HG02840 (cell line): ENCODE data around the gene SAMD4A.

Experiments used
- ATAC-seq: cut with Tn5 transposase; IDR thresholded peaks from one replicate; pipeline ENCODE4 v1.9.1; 2021; ENCODE audit warnings: mild to moderate bottlenecking, moderate library complexity, moderate number of reproducible peaks; ENCODE audit not compliant: unreplicated experiment, low FRiP score

The SAMD4A gene

DNA sequence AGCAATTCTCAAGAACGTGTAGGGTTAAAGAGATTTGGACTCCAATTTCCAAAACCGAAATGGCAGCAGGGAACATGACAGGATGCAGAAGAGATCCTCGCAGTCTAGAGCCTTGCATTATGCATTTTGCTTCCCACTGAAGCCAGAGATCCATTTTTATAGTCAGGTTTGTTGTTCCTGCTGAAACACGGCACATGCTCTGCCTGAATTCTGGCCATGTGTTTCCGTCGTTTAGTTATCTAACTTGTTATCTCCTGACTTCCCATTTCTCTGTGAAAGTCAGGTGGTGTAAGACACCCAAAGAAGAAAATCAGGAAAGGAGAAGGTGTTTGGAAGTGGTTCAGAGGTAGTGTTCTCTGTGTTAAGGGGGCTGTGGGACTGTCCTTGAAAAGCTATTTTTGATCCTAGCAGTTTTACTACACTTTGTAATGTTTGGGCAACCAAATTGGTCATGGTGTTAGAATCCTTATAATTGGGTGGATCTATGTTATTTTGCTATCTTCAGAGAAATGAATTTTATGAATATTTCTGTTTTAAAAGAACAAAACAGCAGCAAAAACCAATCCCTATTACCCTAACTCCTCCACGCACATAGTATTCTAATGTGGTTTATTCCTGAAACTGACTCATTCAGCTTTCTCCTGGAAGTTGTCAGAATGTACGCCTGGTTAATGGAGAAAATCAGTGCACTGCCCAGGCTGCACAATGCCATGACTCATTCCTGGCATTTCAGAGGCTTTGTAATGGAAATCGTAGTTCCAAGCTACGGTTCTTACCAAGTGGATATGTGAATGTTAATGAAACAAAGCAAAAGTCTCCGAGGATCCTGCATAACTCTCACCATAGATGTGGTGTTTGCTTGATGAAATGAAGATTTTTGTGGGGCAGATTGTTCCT is 110.1 kb downstream of the SAMD4A start:
- ATAC-seq, result no peak

DNA sequence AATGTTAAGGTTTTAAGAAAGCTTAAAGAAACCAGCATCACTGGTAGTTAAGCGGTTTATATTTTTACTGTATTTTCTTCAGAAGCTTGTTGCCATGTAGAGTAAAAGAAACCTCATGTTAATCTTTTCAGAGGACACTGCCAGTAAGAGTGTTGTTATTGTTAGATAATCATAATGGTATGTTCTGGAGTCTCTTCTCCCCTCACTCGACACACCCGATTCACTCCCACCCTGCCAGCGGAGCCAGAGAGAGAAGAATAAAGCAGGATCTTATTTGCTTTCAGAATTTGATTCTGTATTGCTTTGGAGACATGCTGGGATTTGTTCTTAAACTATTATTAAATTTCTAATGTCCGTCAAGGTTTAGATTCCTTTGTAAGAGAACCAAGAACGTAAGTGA is 113.7 kb downstream of the SAMD4A start:
- ATAC-seq, result no peak

DNA sequence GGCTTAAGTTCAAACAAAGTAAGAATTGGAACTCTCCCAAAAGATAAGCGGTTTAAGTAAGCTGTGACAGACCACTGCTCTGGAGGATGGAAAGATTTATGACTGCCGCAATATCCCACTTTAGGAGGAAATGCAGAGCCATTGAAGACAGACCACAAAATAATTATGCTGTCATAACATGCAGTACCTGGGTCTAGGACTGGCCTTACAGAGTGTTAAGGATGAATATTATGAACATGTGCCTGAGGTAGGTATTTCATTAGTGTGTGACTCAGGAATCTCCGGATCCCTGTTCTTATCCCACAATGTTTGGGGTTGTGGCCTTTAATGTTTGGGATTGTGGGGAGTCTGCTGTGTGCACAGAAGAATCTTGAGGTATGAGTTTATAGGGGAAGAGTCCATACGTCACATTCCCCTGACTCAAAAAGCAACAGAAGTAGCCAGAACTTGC is 114.9 kb downstream of the SAMD4A start:
- ATAC-seq, result no peak

DNA sequence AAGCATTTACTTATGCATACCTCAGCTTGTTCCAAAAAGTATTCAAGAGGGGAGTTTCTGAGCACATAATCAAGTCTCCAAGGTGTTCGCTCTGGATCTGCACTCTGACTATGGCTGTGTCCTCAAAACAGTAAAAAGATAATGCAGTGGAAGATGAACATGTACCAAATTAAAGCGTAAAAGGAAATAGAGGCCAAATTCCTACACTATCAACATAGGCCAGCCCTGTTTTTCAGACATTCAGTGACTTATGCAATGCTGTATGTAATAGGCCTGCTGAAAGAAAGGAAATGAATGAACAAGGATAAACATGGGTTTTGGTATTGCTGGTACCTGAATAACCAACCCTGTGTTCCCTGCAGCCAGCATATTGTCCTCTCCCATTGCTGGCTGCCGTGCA is 115.7 kb downstream of the SAMD4A start:
- ATAC-seq, result no peak

DNA sequence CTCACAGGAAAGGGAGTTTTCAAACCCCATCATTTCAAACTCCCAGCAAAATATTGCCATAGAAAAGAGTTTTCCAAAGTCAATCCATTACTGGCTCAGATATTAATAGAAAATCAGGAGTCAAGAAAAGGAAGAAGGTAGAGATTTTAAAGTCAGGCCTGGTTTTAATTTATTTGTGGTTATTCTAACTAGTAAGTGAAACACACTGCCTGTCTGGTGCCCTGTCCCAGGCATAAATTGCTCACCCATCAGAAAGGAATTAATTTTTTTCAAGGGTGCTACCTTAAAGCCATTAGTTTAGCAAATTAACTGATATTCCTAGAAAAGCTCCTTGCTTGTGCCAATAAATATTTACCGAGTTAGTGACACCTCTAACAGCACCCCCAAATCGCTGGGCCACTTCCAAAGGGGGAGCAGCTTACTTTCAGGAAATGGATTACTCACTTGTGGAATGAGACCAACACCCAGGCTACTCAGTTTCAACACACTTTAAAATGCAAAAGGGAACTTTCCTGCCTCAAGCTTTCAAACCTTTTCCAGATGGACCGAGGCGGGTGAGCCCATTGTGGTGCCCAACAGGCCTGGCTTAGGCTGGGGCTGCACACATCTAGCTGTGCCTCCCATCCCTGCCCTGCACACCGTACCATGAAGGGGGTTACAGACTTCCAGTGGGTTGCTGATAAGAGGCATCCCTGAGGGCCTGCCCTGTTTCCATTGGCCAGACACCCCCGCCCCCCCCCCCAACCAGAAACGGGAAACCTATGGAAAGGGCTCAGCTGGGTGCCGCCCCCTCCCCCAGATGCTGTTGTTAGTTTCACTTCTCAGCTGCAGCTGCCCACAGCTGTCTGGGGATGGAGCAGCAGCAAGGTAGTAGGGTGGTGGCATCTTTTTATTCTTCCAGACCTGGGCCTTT is 117.2 kb downstream of the SAMD4A start:
- ATAC-seq, result no peak

DNA sequence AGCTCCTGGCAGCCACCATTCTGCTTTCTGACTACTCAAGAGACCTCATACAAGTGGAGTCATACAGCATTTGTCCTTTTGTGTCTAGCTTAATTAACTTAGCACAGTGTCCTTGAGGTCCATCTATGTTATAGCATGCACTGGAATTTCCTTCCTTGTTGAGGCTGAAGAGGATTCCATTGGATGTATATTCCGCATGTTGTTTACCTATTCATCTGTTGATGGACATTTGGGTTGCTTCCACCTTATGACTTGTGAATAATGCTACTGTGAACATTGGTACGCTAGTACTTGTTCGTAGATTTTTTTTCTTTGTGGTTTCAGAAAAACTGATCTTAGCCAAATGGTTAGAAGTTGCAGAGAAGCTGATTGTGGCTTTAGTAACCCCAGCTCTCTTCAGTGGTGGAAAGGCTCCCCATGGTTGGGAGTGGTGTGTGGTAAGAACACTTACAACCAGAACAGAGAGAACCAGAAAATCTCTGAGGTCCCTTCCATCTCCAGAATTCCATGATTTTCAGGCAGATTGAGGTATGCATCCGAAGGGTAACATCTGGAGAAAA is 118.4 kb downstream of the SAMD4A start:
- no peak for ATAC-seq

DNA sequence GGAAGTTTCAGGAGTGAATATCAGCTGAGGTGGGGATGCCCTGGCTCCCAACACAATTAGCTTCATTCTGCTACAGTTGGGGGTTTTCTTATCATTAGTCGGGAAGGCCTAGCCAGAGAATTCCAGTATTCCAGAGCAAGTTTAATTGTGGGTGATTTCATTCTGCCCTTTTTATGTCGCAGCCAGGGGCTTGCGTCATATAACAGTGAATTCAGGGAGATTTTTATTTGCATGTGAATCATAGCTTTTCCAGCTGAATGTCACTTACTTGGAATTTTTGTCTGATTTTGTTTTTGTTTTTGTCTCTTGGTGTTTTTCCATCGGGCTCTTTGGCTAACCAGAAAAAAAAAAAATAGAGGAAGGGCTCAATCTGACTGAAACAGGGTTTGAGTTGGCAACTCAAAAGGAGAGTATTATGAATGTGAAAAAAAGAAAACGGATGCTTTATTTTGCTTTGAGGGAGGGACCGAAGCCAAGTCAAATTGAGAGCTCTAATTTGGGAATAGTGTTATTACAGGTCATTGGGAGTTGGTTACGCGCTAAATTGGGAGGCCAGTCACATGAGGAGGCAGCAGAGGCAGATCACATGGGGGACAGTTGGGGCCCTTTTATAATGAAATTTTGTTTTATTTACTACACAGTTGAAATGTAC is 119.4 kb downstream of the SAMD4A start:
- no peak for ATAC-seq

DNA sequence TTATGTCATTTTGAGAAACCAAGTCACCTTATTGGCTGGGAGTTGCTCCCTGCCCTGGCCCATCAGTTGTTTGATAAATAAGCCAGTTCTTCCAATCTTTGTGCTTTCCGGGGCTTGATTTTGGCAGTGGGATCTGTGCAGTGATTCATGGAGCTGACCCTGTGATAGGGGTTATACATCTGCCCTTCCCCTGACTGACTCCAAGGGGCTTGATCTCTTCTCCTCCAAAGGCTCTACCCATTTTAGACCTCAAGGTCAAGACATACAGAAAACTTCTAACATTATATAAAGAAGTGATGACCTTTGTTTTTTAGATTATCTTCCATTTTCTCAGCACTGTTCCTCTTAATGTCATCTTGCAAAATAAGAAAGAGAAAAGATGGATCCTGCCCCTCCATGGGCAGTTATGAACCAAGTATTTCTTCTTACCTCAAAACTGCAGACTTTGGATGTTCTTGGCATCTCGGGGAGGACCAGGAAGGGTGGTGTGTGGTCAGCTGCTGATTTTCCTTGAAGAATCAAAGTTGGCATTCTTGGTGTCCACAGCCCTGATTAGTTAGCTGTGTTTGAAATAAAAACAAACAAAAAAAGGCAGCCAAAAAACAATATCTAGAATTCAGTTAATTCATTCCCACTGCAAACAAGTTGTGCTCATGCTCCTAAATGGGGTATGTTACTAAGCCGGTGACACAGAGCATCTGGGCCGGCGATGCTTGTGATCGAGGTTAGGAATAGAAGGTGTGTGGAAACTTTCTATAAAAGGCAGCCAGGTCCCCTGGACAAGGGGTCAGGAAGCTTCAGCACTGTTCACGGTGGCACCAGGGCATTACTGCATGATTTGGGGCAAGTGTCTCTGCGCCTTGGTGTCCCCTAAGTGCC is 120.2 kb downstream of the SAMD4A start:
- ATAC-seq, result no peak

DNA sequence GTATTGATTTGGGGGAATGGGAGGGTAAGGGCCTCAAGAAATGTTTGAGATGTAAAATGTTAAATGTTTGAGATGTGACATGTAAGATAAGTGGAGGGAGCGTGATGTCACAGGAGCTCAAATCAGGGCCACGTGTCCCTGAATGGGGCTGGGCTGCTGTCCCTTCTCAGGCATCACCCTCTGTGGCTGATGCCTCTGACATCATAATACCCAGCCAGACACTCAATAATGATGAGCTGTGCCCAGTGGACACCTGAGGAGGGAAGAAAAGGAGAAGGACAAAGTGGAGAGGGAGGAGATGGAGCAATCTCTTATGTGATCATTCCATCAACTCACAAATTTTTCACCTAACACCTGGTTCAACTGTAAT is 120.8 kb downstream of the SAMD4A start:
- ATAC-seq, result no peak

DNA sequence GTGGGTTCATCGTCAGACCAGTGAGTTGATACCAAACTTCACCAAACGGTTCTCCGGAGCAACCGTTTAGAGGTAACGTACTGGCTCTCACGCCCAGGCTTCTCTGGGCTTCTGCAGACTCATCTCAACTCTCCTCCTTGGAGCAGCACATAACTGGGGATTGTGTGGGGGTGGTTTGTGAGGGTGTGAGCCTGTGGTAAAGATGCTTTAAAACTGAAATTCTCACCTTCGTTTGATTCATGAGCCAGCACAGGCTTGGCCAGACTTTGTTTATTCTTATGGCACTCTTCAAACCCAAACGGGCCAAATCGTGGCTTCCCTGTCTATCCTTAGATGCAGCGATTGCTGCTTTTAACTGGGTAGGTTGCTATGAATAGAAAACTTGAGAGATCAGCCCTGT is 121.3 kb downstream of the SAMD4A start:
- no peak for ATAC-seq

DNA sequence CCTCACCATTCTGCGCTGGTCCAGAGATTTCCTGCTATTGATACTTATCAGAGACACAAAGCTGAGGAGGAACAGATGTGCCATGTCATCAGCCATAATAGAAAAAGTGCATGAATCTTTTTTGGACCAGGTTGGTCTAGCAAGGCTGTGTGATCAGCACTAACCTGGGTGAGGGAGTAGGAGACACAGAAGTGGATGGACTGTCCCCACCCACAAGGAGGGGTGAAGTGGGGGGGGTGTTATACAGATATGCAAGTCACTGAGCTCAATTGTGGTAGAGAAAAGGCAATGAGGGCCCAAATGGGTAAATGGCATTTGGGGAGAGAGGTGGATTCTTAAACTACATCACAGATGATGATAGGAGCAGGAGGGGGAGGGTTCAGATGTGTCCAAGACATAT is 123.0 kb downstream of the SAMD4A start:
- ATAC-seq, result no peak

DNA sequence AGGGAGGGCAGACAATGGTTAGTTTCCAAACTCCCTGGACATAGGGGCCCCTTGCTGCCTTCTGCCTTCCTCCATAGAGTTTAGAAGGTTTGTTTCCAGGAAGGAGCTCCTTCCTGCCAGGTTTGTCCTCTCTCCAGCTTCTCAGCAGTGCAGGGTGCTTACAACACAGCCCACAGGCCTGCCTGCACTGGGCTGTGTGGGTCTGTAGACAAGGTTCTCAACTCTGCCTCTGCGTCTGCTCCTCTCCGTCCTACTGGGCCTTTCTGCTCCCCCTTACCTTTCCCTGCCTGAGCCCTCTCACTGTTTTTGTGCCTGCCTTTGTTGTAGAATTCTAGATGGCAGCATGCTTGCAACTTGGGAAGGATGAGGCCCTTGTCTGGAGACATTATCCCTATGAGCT is 124.0 kb downstream of the SAMD4A start:
- no peak for ATAC-seq

DNA sequence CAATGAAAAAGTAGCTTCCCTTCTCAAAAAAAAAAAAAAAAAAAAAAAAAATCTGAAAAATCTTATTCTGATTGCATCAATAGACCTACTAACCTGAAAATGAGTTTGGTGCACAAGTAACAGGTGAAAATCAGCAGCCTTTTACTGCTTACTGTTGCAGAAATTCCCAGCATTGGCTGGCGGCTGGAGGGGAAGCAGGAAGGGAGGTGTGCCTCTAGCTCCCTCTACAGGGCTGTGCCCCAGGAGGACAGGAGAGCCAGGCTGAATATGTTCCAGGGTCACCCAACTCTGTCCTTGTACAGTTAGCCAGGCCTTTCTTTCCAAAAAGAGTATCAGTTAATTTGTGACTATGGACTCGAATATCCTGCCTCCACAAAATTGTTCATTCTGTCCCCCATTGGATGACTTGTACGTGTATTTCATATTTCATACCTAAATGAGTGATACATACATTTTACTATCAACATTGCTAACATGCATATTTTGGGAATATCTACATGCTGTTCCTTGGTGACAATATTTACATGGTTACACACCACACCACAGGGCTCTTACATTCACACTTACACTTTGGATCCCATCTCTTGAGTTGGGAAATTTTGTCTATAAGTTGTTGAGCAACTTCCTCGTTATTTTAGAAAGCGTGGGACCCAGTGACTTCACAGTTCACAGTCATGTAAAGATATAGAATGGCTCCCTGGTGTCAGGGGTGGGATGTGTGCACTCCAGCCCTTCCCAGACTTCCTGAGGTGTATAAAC is 124.8 kb downstream of the SAMD4A start:
- no peak for ATAC-seq

DNA sequence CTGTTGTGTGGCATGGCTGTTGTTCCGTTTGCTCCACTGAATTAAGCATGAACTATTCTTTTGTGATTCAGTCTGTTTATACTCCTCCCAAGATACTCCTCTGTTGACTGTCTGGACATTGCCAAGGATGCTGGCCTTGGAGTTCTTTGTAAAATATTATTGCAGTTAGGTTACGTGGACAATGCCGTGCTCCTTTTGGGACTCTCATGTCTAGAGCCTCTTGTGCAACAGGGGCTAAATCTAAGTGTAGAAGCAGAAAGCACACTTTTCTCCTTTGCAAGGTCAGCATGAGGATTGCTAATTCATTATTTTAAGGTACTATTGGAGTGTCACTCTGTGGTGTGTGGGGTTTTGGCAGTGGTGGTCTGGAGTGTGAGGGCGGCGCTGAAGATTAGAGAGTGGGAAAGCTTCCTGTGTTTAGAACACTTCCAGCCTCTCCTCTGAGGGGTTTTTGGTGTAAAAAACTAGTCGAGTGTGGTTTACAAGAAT is 125.4 kb downstream of the SAMD4A start:
- ATAC-seq, result no peak

DNA sequence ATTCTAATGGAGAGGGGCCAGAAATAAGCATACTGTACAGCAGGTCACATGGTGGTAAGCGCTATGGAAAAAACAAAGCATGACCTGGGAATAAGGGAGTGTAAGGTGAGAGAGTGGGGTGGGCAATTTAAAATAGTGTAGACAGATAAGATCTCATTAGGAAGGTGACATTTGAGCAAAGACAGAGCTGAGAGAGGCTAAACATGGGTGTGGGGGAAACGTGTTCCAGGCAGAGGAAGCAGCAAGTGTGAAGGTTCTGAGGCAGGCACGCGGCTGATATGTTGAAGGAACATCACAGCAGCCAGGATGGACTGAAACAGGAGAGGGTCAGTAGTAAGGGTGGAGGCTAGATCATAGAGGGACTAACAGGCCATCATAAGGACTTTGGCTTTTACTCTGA is 126.8 kb downstream of the SAMD4A start:
- no peak for ATAC-seq

DNA sequence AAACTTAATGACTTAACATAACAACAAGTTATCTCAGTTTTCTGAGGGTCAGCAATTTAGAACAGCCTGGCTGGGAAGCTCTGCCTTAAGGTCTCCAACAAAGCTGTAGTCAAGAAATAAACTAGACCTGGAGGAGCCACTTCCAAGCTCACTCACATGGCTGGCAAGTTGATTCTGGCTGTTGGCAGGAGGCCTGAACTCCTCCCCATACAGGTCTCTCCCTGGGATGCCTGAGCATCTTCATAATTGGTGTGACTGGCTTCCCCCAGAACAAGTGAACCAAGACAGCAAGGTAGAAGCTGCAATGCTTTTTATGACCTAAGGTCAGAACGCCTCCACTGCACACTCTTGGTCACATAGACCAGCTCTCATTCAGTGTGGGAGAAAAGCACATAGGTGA is 128.3 kb downstream of the SAMD4A start:
- ATAC-seq, result no peak

DNA sequence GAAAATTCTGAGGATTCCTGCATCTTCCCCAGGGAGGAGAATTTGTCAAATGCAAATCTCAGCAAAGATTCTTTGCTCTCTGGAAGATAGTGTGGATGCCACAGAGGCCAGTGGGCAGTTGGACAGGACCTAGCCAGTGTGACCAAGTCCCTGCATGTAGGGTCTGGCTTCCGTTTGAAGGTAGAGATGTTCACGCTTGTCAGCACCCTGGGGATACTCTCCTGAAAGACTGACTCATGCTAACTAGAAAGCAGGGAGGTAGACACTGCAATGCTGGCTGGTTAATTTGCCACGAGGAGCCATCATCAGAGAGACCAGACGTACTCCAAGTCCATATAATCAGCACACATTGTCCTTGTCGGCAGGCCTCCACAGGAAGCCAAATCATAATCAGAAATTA is 130.1 kb downstream of the SAMD4A start:
- no peak for ATAC-seq

DNA sequence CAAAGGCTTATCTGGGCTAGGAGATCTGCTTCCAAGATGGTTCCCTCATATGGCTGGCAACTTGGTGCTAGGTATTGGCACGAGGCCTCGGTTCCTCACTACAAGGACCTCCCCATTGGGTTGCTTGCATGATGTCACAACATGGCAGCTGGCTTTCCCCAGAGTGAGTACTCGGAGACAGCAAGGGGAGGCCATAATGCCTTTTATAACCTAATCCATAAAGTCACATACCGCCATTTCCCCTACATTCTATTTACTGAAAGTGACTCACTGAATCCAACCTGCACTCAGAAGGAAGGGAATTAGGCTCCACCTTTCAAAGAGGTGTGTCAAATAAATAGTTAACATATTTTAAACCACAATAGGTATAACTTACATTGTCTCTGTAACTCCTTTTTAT is 130.9 kb downstream of the SAMD4A start:
- no peak for ATAC-seq

DNA sequence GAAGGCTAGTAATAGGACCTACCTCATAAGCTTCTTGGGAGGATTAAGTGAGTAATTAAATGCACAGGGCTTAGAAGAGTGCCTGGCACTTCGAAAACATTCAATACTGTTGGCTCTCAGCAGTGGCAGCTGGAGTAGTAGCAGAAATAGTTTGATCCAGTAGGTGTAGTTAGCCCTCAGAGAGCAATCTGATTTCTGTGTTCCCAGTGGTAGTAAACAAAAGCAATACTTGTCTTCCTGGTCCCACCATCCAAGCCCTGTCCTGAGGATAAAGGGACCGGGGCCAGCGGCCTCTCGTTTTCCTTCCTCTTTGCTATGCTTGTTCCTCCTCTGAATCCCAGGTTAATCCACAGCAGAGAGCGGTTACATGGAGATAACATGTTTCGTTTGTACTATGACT is 131.6 kb downstream of the SAMD4A start:
- no peak for ATAC-seq
